ENCODE measurements around the gene C19orf18.

- TF ChIP-seq ZNF121 (CRISPR knock-in tag; IDR thresholded peaks at IDR 0.05) (no peak), ZNF512 (CRISPR knock-in tag; IDR thresholded peaks at IDR 0.05; ENCODE audit: borderline replicate concordance) (no peak), CTCF (IDR thresholded peaks at IDR 0.05) (peak; percentile 26; the same call in 1 of the 2 replicates), IRF2 (CRISPR knock-in tag; IDR thresholded peaks at IDR 0.05; ENCODE audit: borderline replicate concordance, low read depth) (no peak), ATF2 (CRISPR knock-in tag; IDR thresholded peaks at IDR 0.05; ENCODE audit: borderline replicate concordance, low read depth) (no peak)
Measured at GRCh38 chr19:58007285-58007684, 33.0 kb upstream of the C19orf18 start.

Data from WTC11 (cell line).